Adrenal gland (tissue), 12 donors: ENCODE measurements around the gene PTCH1. TPM values are rescaled to one million over a fixed set of nuclear protein-coding genes. Genes with fewer than 3 reads are reported as not detected.
A peak's percentile ranks its signal among the peaks of the same experiment; 100 is the strongest.

Experiments used
- DNase-seq, 7 donors: peaks; one replicate each; pipeline ENCODE4 v3.0.0-alpha.2; 2019 to 2020
- H3K27ac ChIP-seq, 5 donors: fragments of 200-600 bp; sonication (generic) in 4 of 5; 1 replicate in 3 of 5; 2 replicates in 2 of 5; pipeline versions ENCODE4 v1.5.1 to v1.8.0; 2016 to 2020; ENCODE audit warnings: mild to moderate bottlenecking in 1 of 5
- H3K27me3 ChIP-seq: fragments of 200-600 bp; 2 replicates; pipeline ENCODE4 v1.8.0; 2021
- H3K36me3 ChIP-seq, 2 donors: fragments of 200-600 bp; replicated peaks in 1 of 2; 1 replicate in 1 of 2; 2 replicates in 1 of 2; pipeline versions ENCODE4 v1.5.1 to v1.8.0; 2018 to 2022
- H3K4me1 ChIP-seq, 2 donors: fragments of 200-600 bp; replicated peaks in 1 of 2; 1 replicate in 1 of 2; 2 replicates in 1 of 2; pipeline versions ENCODE4 v1.5.1 to v1.8.0; 2018 to 2021
- H3K4me3 ChIP-seq, 4 donors: fragments of 200-600 bp; sonication (generic) in 3 of 4; one replicate each; pipeline ENCODE4 v1.5.1; 2016 to 2018
- H3K9me3 ChIP-seq, 3 donors: fragments of 200-600 bp; sonication (generic) in 1 of 3; replicated peaks in 1 of 3; 1 replicate in 2 of 3; 2 replicates in 1 of 3; pipeline versions ENCODE4 v1.5.1 to v1.8.0; 2016 to 2021
- CTCF ChIP-seq, 6 experiments: fragments of 450-650 bp in 4 of 6; fragments of 200-600 bp in 2 of 6; sonication (generic) in 1 of 6; IDR thresholded peaks; 1 replicate in 5 of 6; 2 replicates in 1 of 6; pipeline versions ENCODE4 v1.5.1 to v1.8.0; 2016 to 2021; ENCODE audit warnings: antibody characterized with exemption in 6 of 6, mild to moderate bottlenecking in 2 of 6, moderate library complexity in 1 of 6
- POLR2A ChIP-seq, 2 donors: fragments of 450-650 bp; IDR thresholded peaks; one replicate each; pipeline ENCODE4 v1.6.1; 2017; ENCODE audit warnings: antibody characterized with exemption in 2 of 2, mild to moderate bottlenecking in 2 of 2, moderate library complexity in 1 of 2
- WGBS, 4 donors: extraction: QIAGEN DNeasy Blood & Tissue Kit in 2 of 4; methylation state at CpG; one replicate each; pipeline versions ENCODE4 v1.1.5 to v1.1.7; 2013 to 2017; 5-methylcytosine and 5-hydroxymethylcytosine counted together
- intact Hi-C, 2 donors: fragments of 100-400 bp; cut with DNase I; formaldehyde crosslinking; loops; one replicate each; pipeline versions ENCODE4 v1.14.1 to v1.15.0; 2022 to 2023
- polyA plus RNA-seq, 3 donors: library from polyadenylated mRNA; stranded (reverse); fragments of 200-250 nt in 2 of 3; fragments of 350-450 nt in 1 of 3; fragmentation: Illumina TruSeq in 1 of 3; extraction: RNeasy Lipid Tissue Mini Kit (QIAGEN cat#74804) in 1 of 3; gene quantifications; one replicate each; pipeline ENCODE4 v1.2.3, GENCODE V29; 2013 to 2014
- total RNA-seq, 9 donors: library from RNA; depleted of rRNA in 4 of 9; stranded (reverse); fragments of >200 nt in 4 of 9; fragments of 120-200 nt in 1 of 9; fragmentation: NEBNext Ultra II Directional in 1 of 9; extraction: Animal tissue kit (Norgen Biotek cat#: 25700) in 1 of 9; gene quantifications; one replicate each; pipeline versions ENCODE4 v1.1.0 to v1.2.4, GENCODE V29; 2013 to 2023
- donor health status: healthy with polysubstance abuse.
- donor health status: Bipolar disorder and iron deficiency.
- donor health status: DM: yes; HTN: yes; CAD: no.
- donor health status: DM: no; HTN: no; CAD: no.
- donor health status: DM: no; HTN: no; CAD: no.
- donor health status: DM: yes; HTN: yes; CAD: no.

PTCH1 gene
- total and polyA plus RNA-seq, 12 donors, result 2.5 to 29.8 (median 9.7) TPM

GRCh38 chr9:95425910-95426551 lies 90.7 kb downstream of the PTCH1 start:
- WGBS, 4 donors, result 27 to 36% (median 32%) methylated on average over 7 to 11 of the region's 11 CpGs

GRCh38 chr9:95422650-95423049 lies 94.1 kb downstream of the PTCH1 start:
- H3K4me3 ChIP-seq, result no peak overlapping the region
- TF ChIP-seq CTCF (IDR thresholded peaks at IDR 0.05) (no peak), POLR2A (IDR thresholded peaks at IDR 0.05) (no peak)
- no peak for DNase-seq
- intact Hi-C loops, result no loop called here
- peaks cover 0 to 12% of the 10 kb centered on the region in 2 donors for H3K4me1 ChIP-seq
- H3K27me3 ChIP-seq, result no peaks in the 10 kb centered on the region
- H3K9me3 ChIP-seq, result peaks cover 0 to 15% (median 0%) of the 10 kb centered on the region in 3 donors
- 94 to 100% (median 98%) methylated on average over 1 of the region's 1 CpG for WGBS, 4 donors
- no peak overlapping the region for H3K27ac ChIP-seq
- H3K36me3 ChIP-seq, result no peaks in the 10 kb centered on the region

More at GRCh38 chr9:95425910-95426551, 90.7 kb downstream of the PTCH1 start:
- Histone ChIP-seq H3K27me3 (no peaks in the 10 kb centered on the region), H3K4me3 (peak overlapping the region in 2 of 4 donors; percentile 29 to 68), H3K36me3 (no peaks in the 10 kb centered on the region), H3K9me3 (peaks cover 0 to 15% (median 0%) of the 10 kb centered on the region in 3 donors), H3K27ac (peak overlapping the region; percentile 3 to 86 (median 68)), H3K4me1 (peaks cover 0 to 12% of the 10 kb centered on the region in 2 donors)
- intact Hi-C loops, result no loop called here
- TF ChIP-seq CTCF (IDR thresholded peaks at IDR 0.05), result no peak
- no peak for TF ChIP-seq POLR2A (IDR thresholded peaks at IDR 0.05)
- peak in 2 of 7 donors; percentile 4 to 23 for DNase-seq

- DNase-seq, result no peak
- intact Hi-C loops, result no loop called here
- H3K4me3 ChIP-seq, result no peak overlapping the region
- TF ChIP-seq CTCF (IDR thresholded peaks at IDR 0.05) (no peak), POLR2A (IDR thresholded peaks at IDR 0.05) (no peak)
- H3K4me1 ChIP-seq, result no peaks in the 10 kb centered on the region
- no peaks in the 10 kb centered on the region for H3K27me3 ChIP-seq
- H3K9me3 ChIP-seq, result peaks cover 0 to 15% (median 0%) of the 10 kb centered on the region in 3 donors
- H3K27ac ChIP-seq, result no peak overlapping the region
- H3K36me3 ChIP-seq, result no peaks in the 10 kb centered on the region
These were observed 96.3 kb downstream of the PTCH1 start for GRCh38 chr9:95420518-95420917.

GRCh38 chr9:95419444-95419843 lies 97.3 kb downstream of the PTCH1 start:
- Histone ChIP-seq H3K27me3 (no peaks in the 10 kb centered on the region), H3K4me1 (no peaks in the 10 kb centered on the region), H3K4me3 (no peak overlapping the region), H3K27ac (no peak overlapping the region), H3K36me3 (no peaks in the 10 kb centered on the region), H3K9me3 (peaks cover 0 to 15% (median 0%) of the 10 kb centered on the region in 3 donors)
- intact Hi-C loops, result no loop called here
- no peak for DNase-seq
- no peak for TF ChIP-seq CTCF (IDR thresholded peaks at IDR 0.05)
- TF ChIP-seq POLR2A (IDR thresholded peaks at IDR 0.05), result no peak
